ENCODE results near the gene CBLB.

DNA sequence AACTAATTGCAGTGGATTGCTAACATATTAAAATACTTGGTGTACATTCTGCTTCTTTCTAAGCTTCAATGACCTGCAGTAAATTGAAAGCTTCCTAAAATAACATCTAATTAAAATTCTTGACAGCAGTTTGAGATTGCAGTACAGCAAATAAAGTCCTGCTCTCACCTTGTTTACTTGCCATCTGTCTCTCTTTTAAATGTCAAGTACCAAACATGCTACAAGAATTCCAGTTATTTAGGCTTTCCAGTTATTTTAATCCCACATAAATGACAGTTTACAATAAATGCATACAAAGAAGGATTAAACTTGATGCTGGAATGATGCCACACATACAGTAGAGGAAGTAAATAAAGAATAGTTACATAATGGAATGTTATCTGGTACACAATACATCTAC, 33.2 kb downstream of the CBLB start:
- TF ChIP-seq POLR2A (IDR thresholded peaks at IDR 0.05), result no peak
- TF ChIP-seq, protein P1, sequence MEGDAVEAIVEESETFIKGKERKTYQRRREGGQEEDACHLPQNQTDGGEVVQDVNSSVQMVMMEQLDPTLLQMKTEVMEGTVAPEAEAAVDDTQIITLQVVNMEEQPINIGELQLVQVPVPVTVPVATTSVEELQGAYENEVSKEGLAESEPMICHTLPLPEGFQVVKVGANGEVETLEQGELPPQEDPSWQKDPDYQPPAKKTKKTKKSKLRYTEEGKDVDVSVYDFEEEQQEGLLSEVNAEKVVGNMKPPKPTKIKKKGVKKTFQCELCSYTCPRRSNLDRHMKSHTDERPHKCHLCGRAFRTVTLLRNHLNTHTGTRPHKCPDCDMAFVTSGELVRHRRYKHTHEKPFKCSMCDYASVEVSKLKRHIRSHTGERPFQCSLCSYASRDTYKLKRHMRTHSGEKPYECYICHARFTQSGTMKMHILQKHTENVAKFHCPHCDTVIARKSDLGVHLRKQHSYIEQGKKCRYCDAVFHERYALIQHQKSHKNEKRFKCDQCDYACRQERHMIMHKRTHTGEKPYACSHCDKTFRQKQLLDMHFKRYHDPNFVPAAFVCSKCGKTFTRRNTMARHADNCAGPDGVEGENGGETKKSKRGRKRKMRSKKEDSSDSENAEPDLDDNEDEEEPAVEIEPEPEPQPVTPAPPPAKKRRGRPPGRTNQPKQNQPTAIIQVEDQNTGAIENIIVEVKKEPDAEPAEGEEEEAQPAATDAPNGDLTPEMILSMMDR (IDR thresholded peaks at IDR 0.05), result no peak

All from adrenal gland (tissue), 5 donors.